H9 (cell line): Measurements from ENCODE around the gene CCDC192. TPM values are rescaled to one million over a fixed set of nuclear protein-coding genes. Genes with fewer than 3 reads are reported as not detected.

Experiments
- DNase-seq: peaks from one replicate; pipeline ENCODE4 v3.0.0-alpha.2; 2017
- H2AFZ ChIP-seq: one replicate; pipeline ENCODE4 v1.6.1; 2013; ENCODE audit warnings: mild to moderate bottlenecking, low read length, control low read depth, moderate library complexity
- H2AK5ac ChIP-seq: 2 replicates; pipeline ENCODE4 v1.6.1; 2013; ENCODE audit warnings: low read length, control low read depth, mixed read lengths; ENCODE audit not compliant: insufficient read length
- H2BK120ac ChIP-seq: one replicate; pipeline ENCODE4 v1.6.1; 2013; ENCODE audit warnings: low read depth, mild to moderate bottlenecking, low read length, control low read depth, inconsistent platforms; ENCODE audit not compliant: poor library complexity, severe bottlenecking
- H2BK12ac ChIP-seq: 2 replicates; pipeline ENCODE4 v1.6.1; 2013; ENCODE audit warnings: low read length, control low read depth, mixed read lengths, low read depth; ENCODE audit not compliant: insufficient read length
- H2BK15ac ChIP-seq: 2 replicates; pipeline ENCODE4 v1.6.1; 2013; ENCODE audit warnings: low read depth, low read length, control low read depth
- H2BK20ac ChIP-seq: one replicate; pipeline ENCODE4 v1.6.1; 2013; ENCODE audit warnings: low read depth, mild to moderate bottlenecking, low read length, control low read depth, inconsistent platforms; ENCODE audit not compliant: poor library complexity, severe bottlenecking
- H2BK5ac ChIP-seq: 2 replicates; pipeline ENCODE4 v1.6.1; 2013; ENCODE audit warnings: low read length, control low read depth, mixed read lengths; ENCODE audit not compliant: insufficient read length
- H3K14ac ChIP-seq: 2 replicates; pipeline ENCODE4 v1.6.1; 2013; ENCODE audit warnings: low read length, control low read depth; ENCODE audit not compliant: insufficient read depth
- H3K18ac ChIP-seq: 2 replicates; pipeline ENCODE4 v1.6.1; 2013; ENCODE audit warnings: low read depth, mild to moderate bottlenecking, mixed read lengths, low read length, control low read depth; ENCODE audit not compliant: insufficient read length
- H3K23ac ChIP-seq: 2 replicates; pipeline ENCODE4 v1.6.1; 2013; ENCODE audit warnings: low read length, control low read depth, mixed read lengths, low read depth; ENCODE audit not compliant: insufficient read length
- H3K23me2 ChIP-seq: 2 replicates; pipeline ENCODE4 v1.6.1; 2013; ENCODE audit warnings: low read depth, mild to moderate bottlenecking, mixed read lengths, low read length, control low read depth; ENCODE audit not compliant: insufficient read length, poor library complexity, severe bottlenecking
- H3K27ac ChIP-seq: 2 replicates; pipeline ENCODE4 v1.5.1; 2013; ENCODE audit warnings: low read length, control low read depth, mixed read lengths, low read depth; ENCODE audit not compliant: insufficient read length
- H3K27me3 ChIP-seq: 2 replicates; pipeline ENCODE4 v1.6.1; 2013; ENCODE audit warnings: low read length, control low read depth, inconsistent platforms; ENCODE audit not compliant: insufficient read depth
- H3K4ac ChIP-seq: 2 replicates; pipeline ENCODE4 v1.6.1; 2013; ENCODE audit warnings: low read depth, mild to moderate bottlenecking, control low read depth, inconsistent platforms, low read length, moderate library complexity
- H3K4me1 ChIP-seq: 2 replicates; pipeline ENCODE4 v1.6.1; 2013; ENCODE audit warnings: low read length, control low read depth, inconsistent platforms; ENCODE audit not compliant: insufficient read depth
- H3K4me2 ChIP-seq: 2 replicates; pipeline ENCODE4 v1.6.1; 2013; ENCODE audit warnings: low read length, control low read depth, mixed read lengths; ENCODE audit not compliant: insufficient read length, insufficient read depth
- H3K56ac ChIP-seq: 2 replicates; pipeline ENCODE4 v1.6.1; 2013; ENCODE audit warnings: low read depth, mild to moderate bottlenecking, mixed read lengths, low read length, control low read depth; ENCODE audit not compliant: insufficient read length
- H3K79me1 ChIP-seq: 2 replicates; pipeline ENCODE4 v1.6.1; 2013; ENCODE audit warnings: low read depth, mild to moderate bottlenecking, moderate library complexity, low read length, control low read depth, inconsistent platforms; ENCODE audit not compliant: insufficient read depth, poor library complexity, severe bottlenecking
- H3K79me2 ChIP-seq: 2 replicates; pipeline ENCODE4 v1.6.1; 2013; ENCODE audit warnings: low read length, control low read depth, inconsistent platforms; ENCODE audit not compliant: insufficient read depth
- H3K9ac ChIP-seq: 2 replicates; pipeline ENCODE4 v1.6.1; 2013; ENCODE audit warnings: low read length, control low read depth, mixed read lengths; ENCODE audit not compliant: insufficient read length; ENCODE audit errors: extremely low read depth
- H3K9me3 ChIP-seq: one replicate; pipeline ENCODE4 v1.6.1; 2013; ENCODE audit warnings: low read depth, low read length, inconsistent platforms; ENCODE audit not compliant: control insufficient read depth
- H3T11ph ChIP-seq: one replicate; pipeline ENCODE4 v1.6.1; 2013; ENCODE audit warnings: mild to moderate bottlenecking, low read length, control low read depth, inconsistent platforms
- H4K20me1 ChIP-seq: one replicate; pipeline ENCODE4 v1.6.1; 2013; ENCODE audit not compliant: control insufficient read depth, insufficient read length, insufficient read depth
- H4K5ac ChIP-seq: 2 replicates; pipeline ENCODE4 v1.6.1; 2013; ENCODE audit warnings: low read depth, mild to moderate bottlenecking, mixed read lengths, low read length, control low read depth; ENCODE audit not compliant: insufficient read length
- H4K8ac ChIP-seq: replicated peaks from 2 replicates; pipeline ENCODE4 v1.6.1; 2013; ENCODE audit warnings: low read length, control low read depth, mixed read lengths, low read depth; ENCODE audit not compliant: insufficient read length
- H4K91ac ChIP-seq: 2 replicates; pipeline ENCODE4 v1.6.1; 2013; ENCODE audit warnings: low read depth, mild to moderate bottlenecking, moderate library complexity, mixed read lengths, low read length, control low read depth; ENCODE audit not compliant: insufficient read length
- H3K27ac Mint-ChIP-seq, 3 experiments: 2 replicates in 2 of 3; 3 replicates in 1 of 3; pipeline ENCODE4 v1.8.0; 2020 to 2021; ENCODE audit warnings: mixed read lengths in 3 of 3, mild to moderate bottlenecking in 1 of 3, moderate library complexity in 1 of 3
- H3K27me3 Mint-ChIP-seq: 2 replicates; pipeline ENCODE4 v1.8.0; 2021; ENCODE audit warnings: low read depth, mild to moderate bottlenecking, moderate library complexity, mixed read lengths
- H3K36me3 Mint-ChIP-seq, 3 experiments: 2 replicates in 2 of 3; 3 replicates in 1 of 3; pipeline ENCODE4 v1.8.0; 2020 to 2021; ENCODE audit warnings: low read depth in 3 of 3, mixed read lengths in 3 of 3; ENCODE audit not compliant: insufficient read depth in 1 of 3
- H3K4me1 Mint-ChIP-seq, 2 experiments: 2 replicates each; pipeline ENCODE4 v1.8.0; 2020; ENCODE audit warnings: mixed read lengths in 2 of 2
- H3K4me3 Mint-ChIP-seq, 2 experiments: 2 replicates in 1 of 2; 3 replicates in 1 of 2; pipeline ENCODE4 v1.8.0; 2020 to 2021; ENCODE audit warnings: mild to moderate bottlenecking in 2 of 2, mixed read lengths in 2 of 2, moderate library complexity in 1 of 2
- H3K9me3 Mint-ChIP-seq, 2 experiments: 2 replicates in 1 of 2; 3 replicates in 1 of 2; pipeline ENCODE4 v1.8.0; 2020; ENCODE audit warnings: mild to moderate bottlenecking in 2 of 2, mixed read lengths in 2 of 2, moderate library complexity in 1 of 2
- CTCF ChIP-seq: fragments of 200-600 bp; sonication (generic); conservative IDR thresholded peaks from 3 replicates; pipeline ENCODE4 v1.8.0; 2021; ENCODE audit warnings: antibody characterized with exemption, mild to moderate bottlenecking
- whole genome bisulfite sequencing: extraction: QIAGEN DNeasy Blood & Tissue Kit; methylation state at CpG from one replicate; pipeline ENCODE4 v1.1.7; 2013; ENCODE audit warnings: missing lambda C conversion rate, low lambda C conversion rate, mixed read lengths; ENCODE audit not compliant: insufficient read length; ENCODE audit errors: extremely low coverage; 5-methylcytosine and 5-hydroxymethylcytosine counted together
- total RNA-seq: library from RNA; stranded (reverse); gene quantifications from 2 replicates; pipeline ENCODE4 v1.2.1, GENCODE V29; 2021

The CCDC192 gene
- total RNA-seq, 1 experiment from 2014 or later: not detected

DNA sequence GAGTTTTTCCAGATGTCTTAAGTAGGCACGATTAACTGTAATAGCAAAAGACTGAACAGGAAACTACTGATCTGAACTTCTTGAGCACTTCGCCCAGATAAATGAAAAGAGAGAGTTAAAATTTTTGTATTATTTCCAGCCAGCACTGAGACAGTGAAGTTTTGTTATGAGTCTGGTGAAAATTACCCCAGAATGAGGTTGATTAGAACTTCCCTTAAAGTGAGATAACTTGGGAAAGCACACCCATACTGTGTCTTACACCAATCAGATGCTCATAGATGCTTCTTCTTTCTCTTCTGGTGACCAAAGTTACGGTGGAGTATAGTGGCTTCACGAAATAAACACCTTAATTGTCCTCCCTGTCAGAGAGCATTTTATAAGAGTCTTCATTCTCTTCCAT, 248.6 kb downstream of the CCDC192 start:
- Mint-ChIP-seq H3K9me3 (peaks cover 2 to 5% of the 10 kb centered on the region in 2 experiments; a peak in 2 of 5 replicates), H3K36me3 (0 out of 7 replicates have a peak, but pooled peaks cover 0 to 5% (median 1%) of the 10 kb centered on the region in 3 experiments), H3K4me3 (no peak overlapping the region), H3K27ac (no peak overlapping the region), H3K27me3 (no peaks in the 10 kb centered on the region), H3K4me1 (no peaks in the 10 kb centered on the region)
- WGBS: no CpG with 5 or more reads among the region's 4 CpGs
- no peak overlapping the region for H3K9ac ChIP-seq
- no peak overlapping the region for H2BK20ac ChIP-seq
- no peak overlapping the region for H3K27ac ChIP-seq
- H3K4me2 ChIP-seq: no peak overlapping the region
- H2BK12ac ChIP-seq: no peak overlapping the region
- no peaks in the 10 kb centered on the region for H3K27me3 ChIP-seq
- no peak overlapping the region for H2BK15ac ChIP-seq
- no peak overlapping the region for H3K18ac ChIP-seq
- no peak overlapping the region for H2AK5ac ChIP-seq
- H3K23ac ChIP-seq: no peak overlapping the region
- H2AFZ ChIP-seq: no peak overlapping the region
- H2BK5ac ChIP-seq: no peak overlapping the region
- no peak overlapping the region for H3K4ac ChIP-seq
- no peaks in the 10 kb centered on the region for H3K79me1 ChIP-seq
- H3K79me2 ChIP-seq: no peaks in the 10 kb centered on the region
- H2BK120ac ChIP-seq: no peak overlapping the region
- no peak overlapping the region for H3K56ac ChIP-seq
- H4K91ac ChIP-seq: no peak overlapping the region
- H3K23me2 ChIP-seq: no peaks in the 10 kb centered on the region
- H3K9me3 ChIP-seq: no peaks in the 10 kb centered on the region
- no peaks in the 10 kb centered on the region for H3K4me1 ChIP-seq
- no peak overlapping the region for H4K5ac ChIP-seq
- H4K8ac ChIP-seq: no peak overlapping the region
- no peak for DNase-seq
- H4K20me1 ChIP-seq: no peaks in the 10 kb centered on the region
- no peak overlapping the region for H3K14ac ChIP-seq
- TF ChIP-seq CTCF: no peak
- no peak overlapping the region for H3T11ph ChIP-seq
